CD4-positive, alpha-beta memory T cell (primary cell): ENCODE results near the gene AVPR2. TPM values are rescaled to one million over a fixed set of nuclear protein-coding genes. Genes with fewer than 3 reads are reported as not detected.

Experiments used
- CTCF ChIA-PET: fragments of 350-600 bp; sonication (Branson Sonifier 250); formaldehyde crosslinking; loops from one replicate; lab custom pipeline; 2021; ENCODE audit warnings: inconsistent platforms; ENCODE audit not compliant: partially characterized antibody; lab: Charles Lee
- POLR2A ChIA-PET: fragments of 350-600 bp; sonication (Branson Sonifier 250); formaldehyde crosslinking; loops from one replicate; lab custom pipeline; 2021; ENCODE audit not compliant: partially characterized antibody; lab: Charles Lee
- DNase-seq, 5 donors: peaks; one replicate each; pipeline versions ENCODE4 v3.0.0 to v3.0.0-alpha.2; 2020 to 2022; ENCODE audit warnings: mixed read lengths in 1 of 5
- H3K27ac ChIP-seq: one replicate; pipeline ENCODE4 v1.7.0; 2013; ENCODE audit warnings: low read depth, low read length
- H3K27me3 ChIP-seq: 2 replicates; pipeline ENCODE4 v1.7.0; 2013; ENCODE audit warnings: mild to moderate bottlenecking, low read length, moderate library complexity; ENCODE audit not compliant: insufficient read depth
- H3K36me3 ChIP-seq: 2 replicates; pipeline ENCODE4 v1.7.0; 2013; ENCODE audit warnings: mild to moderate bottlenecking, low read length, moderate library complexity; ENCODE audit not compliant: insufficient read depth
- H3K4me1 ChIP-seq: 2 replicates; pipeline ENCODE4 v1.7.0; 2013; ENCODE audit warnings: mild to moderate bottlenecking, low read length, moderate library complexity; ENCODE audit not compliant: insufficient read depth
- H3K4me3 ChIP-seq, 2 donors: one replicate each; pipeline ENCODE4 v1.7.0; 2013; ENCODE audit warnings: low read length in 2 of 2, mild to moderate bottlenecking in 1 of 2
- H3K9me3 ChIP-seq, 2 donors: one replicate each; pipeline ENCODE4 v1.7.0; 2013; ENCODE audit warnings: low read length in 2 of 2, control low read depth in 1 of 2; ENCODE audit not compliant: control insufficient read depth in 1 of 2
- H3K27ac Mint-ChIP-seq, 7 donors: one replicate each; pipeline ENCODE4 v1.8.0; 2020 to 2021; ENCODE audit warnings: mixed read lengths in 7 of 7, mild to moderate bottlenecking in 6 of 7, inconsistent platforms in 3 of 7, moderate library complexity in 3 of 7
- H3K27me3 Mint-ChIP-seq, 2 donors: one replicate each; pipeline ENCODE4 v1.8.0; 2020 to 2021; ENCODE audit warnings: mixed read lengths in 2 of 2
- H3K36me3 Mint-ChIP-seq, 2 donors: one replicate each; pipeline ENCODE4 v1.8.0; 2020 to 2021; ENCODE audit warnings: mixed read lengths in 2 of 2, inconsistent platforms in 1 of 2, mild to moderate bottlenecking in 1 of 2
- H3K4me1 Mint-ChIP-seq, 4 donors: one replicate each; pipeline ENCODE4 v1.8.0; 2020 to 2021; ENCODE audit warnings: mixed read lengths in 4 of 4, mild to moderate bottlenecking in 1 of 4
- H3K4me3 Mint-ChIP-seq, 8 donors: one replicate each; pipeline ENCODE4 v1.8.0; 2020 to 2021; ENCODE audit warnings: mixed read lengths in 8 of 8, mild to moderate bottlenecking in 7 of 8, moderate library complexity in 6 of 8, inconsistent platforms in 3 of 8
- H3K9me3 Mint-ChIP-seq, 8 donors: one replicate each; pipeline ENCODE4 v1.8.0; 2020 to 2021; ENCODE audit warnings: mixed read lengths in 8 of 8, mild to moderate bottlenecking in 5 of 8, inconsistent platforms in 3 of 8, moderate library complexity in 1 of 8
- intact Hi-C: fragments of 100-400 bp; cut with micrococcal nuclease; formaldehyde crosslinking; loops from one replicate; pipeline ENCODE4 v1.15.1; 2023
- polyA plus RNA-seq, 2 donors: library from polyadenylated mRNA; unstranded; fragments of 300-500 nt; fragmentation: Illumina TruSeq; gene quantifications; one replicate each; pipeline ENCODE4 v1.2.3, GENCODE V29; 2021
- total RNA-seq, 2 experiments: library from RNA; stranded (reverse); gene quantifications; one replicate each; pipeline ENCODE4 v1.2.3, GENCODE V29; 2021

AVPR2 gene
- total and polyA plus RNA-seq, 4 experiments from 2014 or later: 0.15 TPM; not detected in 3

DNA sequence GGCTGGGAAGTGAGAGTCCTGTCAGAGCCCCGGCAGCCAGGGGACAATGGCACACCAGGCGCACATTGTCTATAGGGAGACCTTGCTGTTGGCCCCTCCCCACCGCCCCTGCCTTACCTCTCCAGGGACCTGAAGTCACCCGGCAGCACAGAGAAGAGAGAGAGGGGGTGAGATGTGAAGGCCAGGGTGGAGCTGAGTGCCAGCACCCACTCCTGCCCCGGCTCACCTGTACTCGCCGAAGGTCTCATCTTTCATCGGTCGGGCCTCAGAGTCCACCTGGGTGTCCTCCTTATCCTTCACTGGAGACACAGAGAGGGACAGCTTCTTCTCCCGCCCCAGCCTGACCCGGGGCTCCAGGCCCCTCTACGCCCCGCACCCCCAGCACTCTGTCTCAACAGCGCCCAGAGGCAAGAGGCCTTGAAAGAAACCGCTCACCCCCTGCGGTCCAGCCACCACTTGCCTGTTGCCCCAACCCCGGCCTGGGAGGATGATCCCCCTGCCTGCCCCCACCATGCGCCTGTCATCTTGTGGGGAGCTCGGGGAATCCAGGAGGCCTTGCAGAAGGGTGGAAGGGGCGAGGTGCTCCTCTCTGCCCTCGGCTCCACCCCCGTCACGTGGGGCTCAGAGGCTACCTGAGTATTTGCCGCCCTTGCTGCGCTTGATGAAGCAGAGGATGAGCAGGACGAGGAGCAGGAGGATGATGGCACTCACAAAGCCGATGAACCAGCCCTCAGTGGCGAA is 41.1 kb upstream of the AVPR2 start:
- Histone ChIP-seq H3K9me3 (no peaks in the 10 kb centered on the region), H3K27ac (no peak overlapping the region), H3K36me3 (no peaks in the 10 kb centered on the region), H3K4me1 (no peaks in the 10 kb centered on the region), H3K27me3 (no peaks in the 10 kb centered on the region), H3K4me3 (no peak overlapping the region)
- H3K4me1 Mint-ChIP-seq: peaks cover 0 to under 1% (median 0%) of the 10 kb centered on the region in 4 donors
- POLR2A ChIA-PET: no interaction called here
- intact Hi-C loops: no loop called here
- H3K9me3 Mint-ChIP-seq: no peaks in the 10 kb centered on the region
- no peaks in the 10 kb centered on the region for H3K27me3 Mint-ChIP-seq
- CTCF ChIA-PET: no interaction called here
- H3K27ac Mint-ChIP-seq: no peak overlapping the region
- H3K36me3 Mint-ChIP-seq: no peaks in the 10 kb centered on the region
- H3K4me3 Mint-ChIP-seq: no peak overlapping the region
- DNase-seq: no peak

DNA sequence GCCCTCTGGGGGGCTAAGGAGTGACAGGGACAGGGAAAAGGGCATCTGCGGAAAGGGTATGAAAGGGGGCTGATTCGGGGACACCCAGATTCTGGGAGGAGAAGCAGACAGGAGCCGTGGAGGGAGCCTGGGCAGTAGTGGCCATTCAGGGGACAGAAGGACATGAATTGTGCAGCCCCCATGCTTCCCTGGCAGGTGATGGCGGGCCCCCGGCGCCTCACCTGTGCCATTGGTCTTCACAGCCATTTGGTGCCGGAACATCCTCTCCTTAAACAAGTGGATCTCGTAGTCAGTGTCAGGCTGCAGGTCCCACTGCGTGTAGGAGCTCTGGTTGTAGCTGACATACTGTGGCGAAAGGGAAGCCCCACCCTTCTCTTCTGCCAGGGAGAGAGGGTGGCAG is 40.4 kb upstream of the AVPR2 start:
- no peaks in the 10 kb centered on the region for H3K4me1 Mint-ChIP-seq
- Histone ChIP-seq H3K27me3 (no peaks in the 10 kb centered on the region), H3K27ac (no peak overlapping the region), H3K36me3 (no peaks in the 10 kb centered on the region), H3K9me3 (no peaks in the 10 kb centered on the region), H3K4me3 (no peak overlapping the region), H3K4me1 (no peaks in the 10 kb centered on the region)
- no peak for DNase-seq
- no peak overlapping the region for H3K4me3 Mint-ChIP-seq
- intact Hi-C loops: no loop called here
- ChIA-PET CTCF (no interaction called here), POLR2A (no interaction called here)
- H3K27ac Mint-ChIP-seq: no peak overlapping the region
- no peaks in the 10 kb centered on the region for H3K27me3 Mint-ChIP-seq
- H3K9me3 Mint-ChIP-seq: no peaks in the 10 kb centered on the region
- H3K36me3 Mint-ChIP-seq: no peaks in the 10 kb centered on the region

DNA sequence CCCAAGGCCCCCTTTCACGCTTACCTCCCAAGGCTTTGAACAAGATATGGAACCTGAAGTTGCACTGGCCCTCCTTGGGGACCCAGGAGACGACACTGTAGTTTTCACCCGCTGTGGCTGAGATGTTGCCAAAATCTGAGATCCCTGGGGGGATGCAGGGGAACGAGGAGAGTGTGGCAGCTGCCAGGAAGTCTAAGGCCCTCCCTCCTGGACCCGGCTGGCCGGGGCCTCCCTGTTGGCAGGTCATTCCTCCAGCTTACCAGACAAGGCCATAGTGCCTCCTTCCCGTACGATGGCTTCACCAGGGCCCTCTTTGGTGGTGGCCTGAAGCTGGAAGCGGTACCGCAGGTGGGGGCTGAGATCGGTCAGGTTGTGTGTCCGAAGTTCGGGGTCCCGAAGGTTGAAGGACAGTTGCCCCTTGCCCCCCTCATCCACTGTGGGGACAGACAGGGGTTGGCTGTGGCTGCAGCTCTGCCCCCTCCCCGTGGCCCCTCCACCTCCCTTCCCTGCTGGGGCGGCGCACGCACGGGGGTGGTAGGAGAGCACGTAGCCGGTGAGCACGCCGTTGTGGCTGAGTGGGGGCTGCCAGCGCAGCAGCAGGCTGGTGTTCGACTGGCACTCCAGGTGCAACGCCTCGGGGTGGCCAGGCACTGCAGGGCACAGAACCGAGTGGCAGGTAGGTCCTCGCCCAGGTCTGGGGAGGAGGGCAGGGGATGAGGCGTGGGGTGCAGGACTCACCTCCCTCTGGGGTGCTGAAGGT is 39.7 kb upstream of the AVPR2 start:
- no peak overlapping the region for H3K4me3 Mint-ChIP-seq
- no peaks in the 10 kb centered on the region for H3K36me3 Mint-ChIP-seq
- Histone ChIP-seq H3K27me3 (no peaks in the 10 kb centered on the region), H3K4me1 (no peaks in the 10 kb centered on the region), H3K36me3 (no peaks in the 10 kb centered on the region), H3K4me3 (no peak overlapping the region), H3K9me3 (no peaks in the 10 kb centered on the region), H3K27ac (no peak overlapping the region)
- H3K9me3 Mint-ChIP-seq: no peaks in the 10 kb centered on the region
- POLR2A ChIA-PET: no interaction called here
- no peaks in the 10 kb centered on the region for H3K4me1 Mint-ChIP-seq
- no peaks in the 10 kb centered on the region for H3K27me3 Mint-ChIP-seq
- intact Hi-C loops: no loop called here
- H3K27ac Mint-ChIP-seq: no peak overlapping the region
- CTCF ChIA-PET: no interaction called here
- no peak for DNase-seq

DNA sequence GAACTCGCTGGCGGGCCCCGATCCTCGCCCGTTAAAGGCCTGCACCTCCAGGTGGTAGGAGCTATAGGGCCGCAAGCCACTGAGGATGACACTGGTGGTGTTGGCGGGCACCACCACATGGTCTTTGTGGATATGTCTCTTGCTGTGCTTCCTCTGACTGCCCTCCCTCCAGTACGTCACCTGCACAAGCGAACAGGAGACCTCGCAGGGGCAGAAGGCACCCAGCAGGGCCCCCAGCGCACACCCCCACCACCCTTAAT is 39.2 kb upstream of the AVPR2 start:
- H3K27me3 Mint-ChIP-seq: no peaks in the 10 kb centered on the region

DNA sequence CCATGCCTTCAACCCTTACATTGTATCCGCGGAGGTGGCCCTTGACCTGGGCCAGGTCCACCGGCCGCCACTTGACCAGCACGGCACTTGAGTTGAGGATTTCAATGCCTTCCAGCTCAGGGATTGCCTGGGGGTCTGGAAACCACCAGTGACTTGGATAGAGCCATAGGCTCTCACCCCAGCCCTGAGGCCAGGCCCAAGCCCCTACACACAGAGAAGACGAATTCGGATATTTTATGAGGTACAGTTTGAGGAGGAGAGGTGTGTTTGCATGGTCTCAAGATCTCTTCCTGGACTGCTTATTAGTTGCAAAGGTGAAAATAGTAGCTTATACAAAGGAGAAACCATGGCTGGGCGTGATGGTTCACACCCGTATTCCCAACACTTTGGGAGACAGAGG is 38.8 kb upstream of the AVPR2 start:
- H3K4me3 ChIP-seq: no peak overlapping the region
- no peaks in the 10 kb centered on the region for H3K27me3 ChIP-seq
- no peaks in the 10 kb centered on the region for H3K9me3 ChIP-seq
- no peak for DNase-seq
- ChIA-PET POLR2A (no interaction called here), CTCF (no interaction called here)
- H3K36me3 Mint-ChIP-seq: no peaks in the 10 kb centered on the region
- no peak overlapping the region for H3K4me3 Mint-ChIP-seq
- no peak overlapping the region for H3K27ac Mint-ChIP-seq
- no peaks in the 10 kb centered on the region for H3K27me3 Mint-ChIP-seq
- no peak overlapping the region for H3K27ac ChIP-seq
- H3K4me1 ChIP-seq: no peaks in the 10 kb centered on the region
- intact Hi-C loops: no loop called here
- no peaks in the 10 kb centered on the region for H3K4me1 Mint-ChIP-seq
- no peaks in the 10 kb centered on the region for H3K36me3 ChIP-seq
- H3K9me3 Mint-ChIP-seq: no peaks in the 10 kb centered on the region

More for the DNA sequence above, 39.2 kb upstream of the AVPR2 start:
- Histone ChIP-seq H3K27ac (no peak overlapping the region), H3K4me1 (no peaks in the 10 kb centered on the region), H3K4me3 (no peak overlapping the region), H3K36me3 (no peaks in the 10 kb centered on the region), H3K27me3 (no peaks in the 10 kb centered on the region), H3K9me3 (no peaks in the 10 kb centered on the region)
- Mint-ChIP-seq H3K4me1 (no peaks in the 10 kb centered on the region), H3K36me3 (no peaks in the 10 kb centered on the region), H3K4me3 (no peak overlapping the region), H3K9me3 (no peaks in the 10 kb centered on the region), H3K27ac (no peak overlapping the region)
- CTCF ChIA-PET: no interaction called here
- intact Hi-C loops: no loop called here
- DNase-seq: no peak
- POLR2A ChIA-PET: no interaction called here

DNA sequence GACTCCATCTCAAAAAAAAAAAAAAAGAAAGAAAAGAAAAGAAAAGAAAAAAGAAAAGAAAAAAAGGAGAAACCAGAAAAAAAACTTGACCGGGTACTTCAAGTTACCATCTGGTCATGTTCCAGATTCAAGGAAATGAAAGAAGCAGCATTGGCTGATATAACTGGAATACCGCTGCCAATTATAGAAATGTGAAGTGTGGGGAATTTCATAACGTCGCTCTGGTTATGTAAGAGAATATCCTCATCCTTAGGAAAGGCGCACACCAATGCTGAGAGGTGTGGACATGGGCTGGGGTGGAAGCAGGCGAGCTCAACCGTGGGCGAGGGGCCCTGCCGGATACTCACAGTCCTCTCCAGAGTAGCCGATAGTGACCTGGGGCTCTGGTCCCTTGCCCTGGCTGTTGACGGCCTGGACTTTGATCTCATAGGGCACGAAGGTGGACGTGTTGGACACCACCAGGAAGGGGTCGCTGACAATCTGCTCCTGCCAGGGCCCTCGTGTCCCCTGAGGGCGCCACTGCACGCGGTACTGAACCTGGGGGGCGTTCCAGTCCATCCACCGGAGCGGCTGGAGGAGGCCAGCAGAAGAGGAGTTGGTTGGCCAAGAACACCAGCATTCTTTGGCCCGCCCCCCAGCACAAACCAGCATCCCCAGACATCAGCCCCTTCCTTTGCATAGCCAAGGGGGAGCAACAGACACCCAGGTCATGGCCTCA is 38.0 kb upstream of the AVPR2 start:
- Mint-ChIP-seq H3K4me1 (no peaks in the 10 kb centered on the region), H3K36me3 (no peaks in the 10 kb centered on the region), H3K9me3 (no peaks in the 10 kb centered on the region), H3K4me3 (no peak overlapping the region), H3K27me3 (no peaks in the 10 kb centered on the region), H3K27ac (no peak overlapping the region)
- no peak overlapping the region for H3K27ac ChIP-seq
- no peaks in the 10 kb centered on the region for H3K36me3 ChIP-seq
- ChIA-PET POLR2A (no interaction called here), CTCF (no interaction called here)
- H3K27me3 ChIP-seq: no peaks in the 10 kb centered on the region
- H3K4me1 ChIP-seq: no peaks in the 10 kb centered on the region
- H3K4me3 ChIP-seq: no peak overlapping the region
- H3K9me3 ChIP-seq: no peaks in the 10 kb centered on the region
- intact Hi-C loops: no loop called here
- DNase-seq: no peak

DNA sequence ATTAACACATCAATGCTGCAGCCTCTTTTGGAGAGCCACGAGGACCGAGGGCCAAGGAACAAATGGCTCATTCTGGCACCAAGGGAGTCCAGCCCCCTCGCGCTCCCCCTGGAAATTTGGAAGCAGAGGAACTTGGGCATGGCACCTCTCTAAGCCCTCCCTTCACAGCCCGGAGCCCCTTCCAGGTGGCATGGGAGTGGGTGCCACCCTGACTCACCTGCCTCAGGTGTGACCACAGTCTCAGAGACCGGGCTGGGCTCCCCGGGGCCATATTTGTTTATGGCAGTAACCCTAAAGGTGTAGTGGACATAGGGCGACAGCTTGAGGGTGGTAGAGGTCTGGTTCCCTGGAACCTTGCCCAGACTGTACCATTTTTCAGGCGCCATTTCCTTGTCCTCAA is 37.3 kb upstream of the AVPR2 start:
- H3K27me3 ChIP-seq: no peaks in the 10 kb centered on the region
- no peaks in the 10 kb centered on the region for H3K27me3 Mint-ChIP-seq
- intact Hi-C loops: no loop called here
- H3K27ac ChIP-seq: no peak overlapping the region
- no peak overlapping the region for H3K4me3 ChIP-seq
- DNase-seq: no peak
- no peaks in the 10 kb centered on the region for H3K36me3 ChIP-seq
- POLR2A ChIA-PET: no interaction called here
- no peaks in the 10 kb centered on the region for H3K9me3 ChIP-seq
- H3K27ac Mint-ChIP-seq: no peak overlapping the region
- H3K4me1 ChIP-seq: no peaks in the 10 kb centered on the region
- CTCF ChIA-PET: no interaction called here
- no peaks in the 10 kb centered on the region for H3K9me3 Mint-ChIP-seq
- no peaks in the 10 kb centered on the region for H3K36me3 Mint-ChIP-seq
- no peak overlapping the region for H3K4me3 Mint-ChIP-seq
- no peaks in the 10 kb centered on the region for H3K4me1 Mint-ChIP-seq
